GM21447 (cell line): ENCODE data around the gene EPHB2.

Experiments
- ATAC-seq: cut with Tn5 transposase; IDR thresholded peaks from one replicate; pipeline ENCODE4 v1.9.1; 2021; ENCODE audit not compliant: unreplicated experiment

Gene EPHB2

GRCh38 chr1:22852144-22852655 lies 141.6 kb downstream of the EPHB2 start:
- ATAC-seq = no peak

GRCh38 chr1:22853651-22854185 lies 143.1 kb downstream of the EPHB2 start:
- ATAC-seq = no peak

- peak; percentile 73 for ATAC-seq
Measured at GRCh38 chr1:22854688-22855565, 144.3 kb downstream of the EPHB2 start.

- ATAC-seq = no peak
Measured at GRCh38 chr1:22855668-22856606, 145.3 kb downstream of the EPHB2 start.

- no peak for ATAC-seq
Measured at GRCh38 chr1:22857661-22858060, 147.0 kb downstream of the EPHB2 start.

- ATAC-seq = no peak
Measured at GRCh38 chr1:22860414-22860800, 149.8 kb downstream of the EPHB2 start.

- no peak for ATAC-seq
Measured at GRCh38 chr1:22860883-22861385, 150.3 kb downstream of the EPHB2 start.

- no peak for ATAC-seq
Measured at GRCh38 chr1:22861764-22862440, 151.3 kb downstream of the EPHB2 start.

GRCh38 chr1:22862752-22863151 lies 152.1 kb downstream of the EPHB2 start:
- no peak for ATAC-seq

GRCh38 chr1:22863766-22864165 lies 153.1 kb downstream of the EPHB2 start:
- no peak for ATAC-seq

GRCh38 chr1:22864886-22865285 lies 154.2 kb downstream of the EPHB2 start:
- ATAC-seq = no peak

GRCh38 chr1:22865736-22866135 lies 155.1 kb downstream of the EPHB2 start:
- no peak for ATAC-seq

GRCh38 chr1:22866868-22867267 lies 156.2 kb downstream of the EPHB2 start:
- ATAC-seq = no peak

GRCh38 chr1:22868331-22868730 lies 157.7 kb downstream of the EPHB2 start:
- no peak for ATAC-seq

GRCh38 chr1:22869325-22869724 lies 158.7 kb downstream of the EPHB2 start:
- no peak for ATAC-seq

- no peak for ATAC-seq
Measured at GRCh38 chr1:22870201-22870871, 159.7 kb downstream of the EPHB2 start.

- no peak for ATAC-seq
Measured at GRCh38 chr1:22872981-22873664, 162.5 kb downstream of the EPHB2 start.

- ATAC-seq = no peak
Measured at GRCh38 chr1:22874785-22875184, 164.1 kb downstream of the EPHB2 start.

- no peak for ATAC-seq
Measured at GRCh38 chr1:22875241-22875640, 164.6 kb downstream of the EPHB2 start.
